Stomach (tissue), 4 donors: ENCODE data around the gene CLSTN2.

Source experiments
- POLR2A ChIP-seq, 4 donors: fragments of 450-650 bp; IDR thresholded peaks; one replicate each; pipeline ENCODE4 v1.6.1; 2016; ENCODE audit warnings: antibody characterized with exemption in 4 of 4, control low read depth in 2 of 4, mild to moderate bottlenecking in 1 of 4, moderate library complexity in 1 of 4
- TF ChIP-seq, protein P1 (sequence below), 7 experiments: fragments of 450-650 bp in 4 of 7; fragments of 200-600 bp in 3 of 7; sonication (generic) in 3 of 7; IDR thresholded peaks; one replicate each; pipeline ENCODE4 v1.5.1; 2016 to 2019; ENCODE audit warnings: antibody characterized with exemption in 7 of 7, control low read depth in 2 of 7, mild to moderate bottlenecking in 1 of 7

- TF ChIP-seq, protein P1, sequence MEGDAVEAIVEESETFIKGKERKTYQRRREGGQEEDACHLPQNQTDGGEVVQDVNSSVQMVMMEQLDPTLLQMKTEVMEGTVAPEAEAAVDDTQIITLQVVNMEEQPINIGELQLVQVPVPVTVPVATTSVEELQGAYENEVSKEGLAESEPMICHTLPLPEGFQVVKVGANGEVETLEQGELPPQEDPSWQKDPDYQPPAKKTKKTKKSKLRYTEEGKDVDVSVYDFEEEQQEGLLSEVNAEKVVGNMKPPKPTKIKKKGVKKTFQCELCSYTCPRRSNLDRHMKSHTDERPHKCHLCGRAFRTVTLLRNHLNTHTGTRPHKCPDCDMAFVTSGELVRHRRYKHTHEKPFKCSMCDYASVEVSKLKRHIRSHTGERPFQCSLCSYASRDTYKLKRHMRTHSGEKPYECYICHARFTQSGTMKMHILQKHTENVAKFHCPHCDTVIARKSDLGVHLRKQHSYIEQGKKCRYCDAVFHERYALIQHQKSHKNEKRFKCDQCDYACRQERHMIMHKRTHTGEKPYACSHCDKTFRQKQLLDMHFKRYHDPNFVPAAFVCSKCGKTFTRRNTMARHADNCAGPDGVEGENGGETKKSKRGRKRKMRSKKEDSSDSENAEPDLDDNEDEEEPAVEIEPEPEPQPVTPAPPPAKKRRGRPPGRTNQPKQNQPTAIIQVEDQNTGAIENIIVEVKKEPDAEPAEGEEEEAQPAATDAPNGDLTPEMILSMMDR (IDR thresholded peaks at IDR 0.05): no peak
- no peak for TF ChIP-seq POLR2A (IDR thresholded peaks at IDR 0.05)
Observed at GRCh38 chr3:140143367-140144069, 208.5 kb downstream of the CLSTN2 start.
